Right lobe of liver (tissue), 6 donors: ENCODE data around the gene SELENOP. TPM values are rescaled to one million over a fixed set of nuclear protein-coding genes. Genes with fewer than 3 reads are reported as not detected.

ENCODE experiments used
- ATAC-seq, 4 donors: fragments of 200-7000 bp; cut with Tn5 transposase; one replicate each; pipeline ENCODE4 v1.9.1; 2020; ENCODE audit warnings: mild to moderate bottlenecking in 4 of 4, moderate library complexity in 4 of 4
- DNase-seq, 3 donors: peaks; one replicate each; pipeline ENCODE4 v3.0.0-alpha.2; 2020
- H3K27ac ChIP-seq, 3 donors: fragments of 200-600 bp; one replicate each; pipeline ENCODE4 v1.8.0; 2022
- H3K27me3 ChIP-seq, 2 donors: fragments of 200-600 bp; one replicate each; pipeline ENCODE4 v1.8.0; 2022
- H3K36me3 ChIP-seq, 4 donors: fragments of 200-600 bp; sonication (generic) in 1 of 4; one replicate each; pipeline versions ENCODE4 v1.5.1 to v1.8.0; 2017 to 2022; ENCODE audit warnings: control low read depth in 1 of 4
- H3K4me1 ChIP-seq, 4 donors: fragments of 200-600 bp; sonication (generic) in 1 of 4; one replicate each; pipeline versions ENCODE4 v1.5.1 to v1.8.0; 2017 to 2022; ENCODE audit warnings: control low read depth in 1 of 4
- H3K4me3 ChIP-seq, 3 donors: fragments of 200-600 bp; one replicate each; pipeline ENCODE4 v1.8.0; 2022
- H3K9me3 ChIP-seq, 4 donors: fragments of 200-600 bp; sonication (generic) in 1 of 4; one replicate each; pipeline versions ENCODE4 v1.5.1 to v1.8.0; 2017 to 2022; ENCODE audit warnings: control low read depth in 1 of 4
- CTCF ChIP-seq, 4 donors: fragments of 200-600 bp in 3 of 4; fragments of 450-650 bp in 1 of 4; IDR thresholded peaks; one replicate each; pipeline versions ENCODE4 v1.5.1 to v1.8.0; 2016 to 2022; ENCODE audit warnings: antibody characterized with exemption in 4 of 4, mild to moderate bottlenecking in 2 of 4
- POLR2A ChIP-seq: fragments of 450-650 bp; IDR thresholded peaks from one replicate; pipeline ENCODE4 v1.6.1; 2017; ENCODE audit warnings: antibody characterized with exemption, mild to moderate bottlenecking
- WGBS: methylation state at CpG from one replicate; pipeline ENCODE4 v1.1.6; 2018; ENCODE audit warnings: low coverage, low lambda C conversion rate; ENCODE audit not compliant: insufficient coverage; ENCODE audit errors: missing lambda C conversion rate; 5-methylcytosine and 5-hydroxymethylcytosine counted together
- intact Hi-C, 2 donors: fragments of 100-400 bp; cut with DNase I; formaldehyde crosslinking; loops; one replicate each; pipeline versions ENCODE4 v1.11.2 to v1.14.1; 2022
- total RNA-seq, 6 experiments: library from RNA; depleted of rRNA in 2 of 6; stranded (reverse); fragments of >200 nt in 2 of 6; fragmentation: NEBNext Ultra II Directional in 3 of 6; extraction: Animal tissue kit (Norgen Biotek cat#: 25700) in 3 of 6; gene quantifications; one replicate each; pipeline versions ENCODE4 v1.1.0 to v1.2.4, GENCODE V29; 2016 to 2023
- donor health status: DM: no; HTN: yes; CAD: no.
- donor health status: DM: no; HTN: no; CAD: no.
- donor health status: DM: no; HTN: no; CAD: no.
- donor health status: DM: no; HTN: yes; CAD: no.
- donor health status: DM: no; HTN: yes; CAD: no.

Gene SELENOP
- total RNA-seq, 6 experiments from 2014 or later, result 1,892 to 2,891 (median 2,149) TPM

GRCh38 chr5:42800748-42801330 is 10.9 kb downstream of the SELENOP start:
- DNase-seq, result no peak
- Histone ChIP-seq H3K4me1 (peaks cover 0 to 18% (median 0%) of the 10 kb centered on the region in 4 donors), H3K9me3 (no peaks in the 10 kb centered on the region), H3K27me3 (no peaks in the 10 kb centered on the region), H3K36me3 (peaks cover 0 to 59% (median 36%) of the 10 kb centered on the region in 4 donors), H3K27ac (no peak overlapping the region), H3K4me3 (no peak overlapping the region)
- 44% methylated on average over 7 of the region's 8 CpGs for WGBS
- TF ChIP-seq POLR2A, result peak; percentile 37
- TF ChIP-seq CTCF (IDR thresholded peaks at IDR 0.05), result no peak
- ATAC-seq, result peak in 3 of 4 donors; percentile 6 to 41 (median 9)
- intact Hi-C loops, result loop anchor here in 1 of 2 donors (10.0 kb wide), 1 partner anchor 84 kb away; no protein-coding TSS in a partner anchor

- Histone ChIP-seq H3K4me3 (no peak overlapping the region), H3K36me3 (peaks cover 0 to 47% (median 31%) of the 10 kb centered on the region in 4 donors), H3K27me3 (no peaks in the 10 kb centered on the region), H3K27ac (no peak overlapping the region), H3K4me1 (peaks cover 0 to 8% (median 0%) of the 10 kb centered on the region in 4 donors), H3K9me3 (no peaks in the 10 kb centered on the region)
- TF ChIP-seq CTCF (IDR thresholded peaks at IDR 0.05) (no peak), POLR2A (peak; percentile 16)
- ATAC-seq (no peak), DNase-seq (no peak)
- 34% methylated on average over 9 of the region's 9 CpGs for WGBS
- intact Hi-C loops, result loop anchor here in 1 of 2 donors (10.0 kb wide), 1 partner anchor 85 kb away; no protein-coding TSS in a partner anchor
Measured at GRCh38 chr5:42799668-42800114, 12.0 kb downstream of the SELENOP start.

GRCh38 chr5:42799241-42799608 is 12.5 kb downstream of the SELENOP start:
- peaks cover 0 to 43% (median 28%) of the 10 kb centered on the region in 4 donors for H3K36me3 ChIP-seq
- H3K4me3 ChIP-seq, result no peak overlapping the region
- TF ChIP-seq CTCF (IDR thresholded peaks at IDR 0.05) (no peak), POLR2A (no peak)
- H3K9me3 ChIP-seq, result no peaks in the 10 kb centered on the region
- peaks cover 0 to 7% (median 0%) of the 10 kb centered on the region in 4 donors for H3K4me1 ChIP-seq
- no peaks in the 10 kb centered on the region for H3K27me3 ChIP-seq
- peak overlapping the region in 1 of 3 donors; percentile 14 for H3K27ac ChIP-seq
- no peak for DNase-seq
- ATAC-seq, result no peak
- intact Hi-C loops, result no loop called here

GRCh38 chr5:42798284-42799240 is 13.1 kb downstream of the SELENOP start:
- Histone ChIP-seq H3K27ac (peak overlapping the region in 1 of 3 donors; percentile 14), H3K27me3 (no peaks in the 10 kb centered on the region), H3K4me3 (no peak overlapping the region), H3K4me1 (peaks cover 0 to 2% (median 0%) of the 10 kb centered on the region in 4 donors), H3K36me3 (peaks cover 0 to 36% (median 25%) of the 10 kb centered on the region in 4 donors), H3K9me3 (no peaks in the 10 kb centered on the region)
- 26% methylated on average over 6 of the region's 6 CpGs for WGBS
- TF ChIP-seq POLR2A (peak; percentile 10), CTCF (IDR thresholded peaks at IDR 0.05) (no peak)
- no peak for DNase-seq
- peak; percentile 62 to 79 (median 72) for ATAC-seq
- intact Hi-C loops, result no loop called here
